Smooth muscle cell (in vitro differentiated cells): ENCODE measurements around the gene PAAF1. TPM values are rescaled to one million over a fixed set of nuclear protein-coding genes. Genes with fewer than 3 reads are reported as not detected.
A peak's percentile ranks its signal among the peaks of the same experiment; 100 is the strongest.

ENCODE experiments used
- DNase-seq: peaks from one replicate; lab custom pipeline; 2025; ENCODE audit not compliant: unreplicated experiment; lab: John Stamatoyannopoulos, UW
- H2AFZ ChIP-seq: fragments of 200-600 bp; sonication (generic); 2 replicates; pipeline ENCODE4 v1.6.0; 2016; ENCODE audit warnings: antibody characterized with exemption, low read depth, mild to moderate bottlenecking
- H3F3A ChIP-seq: fragments of 200-600 bp; sonication (generic); 2 replicates; pipeline ENCODE4 v1.6.0; 2017; ENCODE audit warnings: antibody characterized with exemption, low read depth
- H3K27ac ChIP-seq: fragments of 200-600 bp; sonication (generic); 2 replicates; pipeline ENCODE4 v1.5.1; 2016; ENCODE audit warnings: low read depth, mild to moderate bottlenecking
- H3K27me3 ChIP-seq: fragments of 200-600 bp; sonication (generic); 2 replicates; pipeline ENCODE4 v1.6.1; 2016; ENCODE audit warnings: low read depth, mild to moderate bottlenecking
- H3K36me3 ChIP-seq: fragments of 200-600 bp; sonication (generic); 2 replicates; pipeline ENCODE4 v1.5.1; 2016; ENCODE audit warnings: low read depth
- H3K4me1 ChIP-seq: fragments of 200-600 bp; sonication (generic); 2 replicates; pipeline ENCODE4 v1.5.1; 2016; ENCODE audit warnings: low read depth
- H3K4me2 ChIP-seq: fragments of 200-600 bp; sonication (generic); 2 replicates; pipeline ENCODE4 v1.6.0; 2016; ENCODE audit warnings: mild to moderate bottlenecking
- H3K4me3 ChIP-seq: fragments of 200-600 bp; sonication (generic); 2 replicates; pipeline ENCODE4 v1.5.1; 2016; ENCODE audit warnings: mild to moderate bottlenecking
- H3K79me2 ChIP-seq: fragments of 200-600 bp; sonication (generic); 2 replicates; pipeline ENCODE4 v1.6.0; 2016; ENCODE audit warnings: low read depth, mild to moderate bottlenecking
- H3K9ac ChIP-seq: fragments of 200-600 bp; sonication (generic); 2 replicates; pipeline ENCODE4 v1.6.0; 2016; ENCODE audit warnings: low read depth
- H3K9me3 ChIP-seq: fragments of 200-600 bp; sonication (generic); replicated peaks from 2 replicates; pipeline ENCODE4 v1.5.1; 2016; ENCODE audit warnings: low read depth
- H4K20me1 ChIP-seq: fragments of 200-600 bp; sonication (generic); 2 replicates; pipeline ENCODE4 v1.6.0; 2016; ENCODE audit warnings: low read depth
- WGBS: methylation state at CpG from one replicate; pipeline ENCODE4 v1.1.7; 2016; ENCODE audit warnings: low lambda C conversion rate; 5-methylcytosine and 5-hydroxymethylcytosine counted together
- polyA plus RNA-seq: library from polyadenylated mRNA; unstranded; fragments of >200 nt; fragmentation: Nextera tagmentation; extraction: Ambion mirVana; gene quantifications from 2 replicates; pipeline ENCODE4 v1.2.1, GENCODE V29; 2016
- total RNA-seq: library from RNA; depleted of rRNA; stranded (reverse); fragments of >200 nt; gene quantifications from 2 replicates; pipeline ENCODE4 v1.2.3, GENCODE V29; 2014
- TF ChIP-seq, protein P1 (sequence below): fragments of 200-600 bp; sonication (generic); IDR thresholded peaks from 2 replicates; pipeline ENCODE4 v1.5.1; 2017; ENCODE audit warnings: borderline replicate concordance, mild to moderate bottlenecking, antibody characterized with exemption; ENCODE audit not compliant: insufficient read depth, poor library complexity, severe bottlenecking

PAAF1 gene, protein sequence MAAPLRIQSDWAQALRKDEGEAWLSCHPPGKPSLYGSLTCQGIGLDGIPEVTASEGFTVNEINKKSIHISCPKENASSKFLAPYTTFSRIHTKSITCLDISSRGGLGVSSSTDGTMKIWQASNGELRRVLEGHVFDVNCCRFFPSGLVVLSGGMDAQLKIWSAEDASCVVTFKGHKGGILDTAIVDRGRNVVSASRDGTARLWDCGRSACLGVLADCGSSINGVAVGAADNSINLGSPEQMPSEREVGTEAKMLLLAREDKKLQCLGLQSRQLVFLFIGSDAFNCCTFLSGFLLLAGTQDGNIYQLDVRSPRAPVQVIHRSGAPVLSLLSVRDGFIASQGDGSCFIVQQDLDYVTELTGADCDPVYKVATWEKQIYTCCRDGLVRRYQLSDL
- total RNA-seq (10.8 and 11.9 TPM in 2 replicates), polyA plus RNA-seq (27.6 and 34.9 TPM in 2 replicates)

DNA sequence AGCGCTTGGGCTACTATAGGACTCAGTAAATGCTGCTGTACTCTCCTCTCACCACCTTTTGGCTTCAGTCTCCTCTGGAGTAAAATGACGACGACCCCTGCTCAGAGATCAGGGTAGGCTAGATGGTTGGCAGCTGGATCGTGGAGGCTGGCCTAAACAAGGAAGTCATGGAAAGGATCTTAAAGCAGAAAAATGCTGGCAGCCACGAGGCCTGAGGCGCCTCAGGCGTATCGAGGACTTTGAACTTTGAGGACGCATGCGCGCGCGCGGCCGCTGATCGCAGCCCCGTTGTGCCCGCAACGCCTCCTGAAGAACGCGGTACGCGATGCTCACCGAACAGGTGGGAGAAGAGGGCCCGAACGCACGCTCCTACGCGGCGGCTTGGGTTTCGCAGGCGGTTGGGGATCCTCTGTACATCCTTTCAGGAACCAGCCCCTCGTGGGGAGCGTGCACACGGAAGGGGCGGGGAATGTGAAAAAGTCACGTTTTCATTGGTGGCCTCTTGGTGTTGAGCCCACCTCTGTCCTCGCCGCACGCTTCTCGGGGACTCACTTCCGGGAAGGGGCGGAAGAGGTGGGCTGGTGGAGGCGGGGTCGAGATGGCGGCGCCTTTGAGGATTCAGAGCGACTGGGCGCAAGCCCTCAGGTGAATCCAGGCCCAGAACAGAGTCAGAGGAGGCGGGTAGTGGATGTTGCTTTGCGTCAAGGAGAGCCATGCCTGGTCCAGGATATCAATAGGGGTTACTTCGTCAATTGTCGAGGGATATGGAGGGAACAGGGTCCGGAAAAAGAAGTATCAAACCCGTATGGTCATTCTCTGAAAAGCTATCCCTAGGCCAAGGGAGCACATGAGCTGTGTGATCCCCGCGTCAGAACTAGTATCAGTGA, at the start of gene PAAF1, which contains the start of gene COA4:
TSS of gene PAAF1 (plus strand) at position 576 of the 887 bp plus-strand sequence. CDS start at position 599, 23 bp downstream.
TSS of gene COA4 (minus strand) at position 423 of the 887 bp plus-strand sequence. CDS start 3,468 bp downstream, outside the sequence.
- TF ChIP-seq, protein P1, sequence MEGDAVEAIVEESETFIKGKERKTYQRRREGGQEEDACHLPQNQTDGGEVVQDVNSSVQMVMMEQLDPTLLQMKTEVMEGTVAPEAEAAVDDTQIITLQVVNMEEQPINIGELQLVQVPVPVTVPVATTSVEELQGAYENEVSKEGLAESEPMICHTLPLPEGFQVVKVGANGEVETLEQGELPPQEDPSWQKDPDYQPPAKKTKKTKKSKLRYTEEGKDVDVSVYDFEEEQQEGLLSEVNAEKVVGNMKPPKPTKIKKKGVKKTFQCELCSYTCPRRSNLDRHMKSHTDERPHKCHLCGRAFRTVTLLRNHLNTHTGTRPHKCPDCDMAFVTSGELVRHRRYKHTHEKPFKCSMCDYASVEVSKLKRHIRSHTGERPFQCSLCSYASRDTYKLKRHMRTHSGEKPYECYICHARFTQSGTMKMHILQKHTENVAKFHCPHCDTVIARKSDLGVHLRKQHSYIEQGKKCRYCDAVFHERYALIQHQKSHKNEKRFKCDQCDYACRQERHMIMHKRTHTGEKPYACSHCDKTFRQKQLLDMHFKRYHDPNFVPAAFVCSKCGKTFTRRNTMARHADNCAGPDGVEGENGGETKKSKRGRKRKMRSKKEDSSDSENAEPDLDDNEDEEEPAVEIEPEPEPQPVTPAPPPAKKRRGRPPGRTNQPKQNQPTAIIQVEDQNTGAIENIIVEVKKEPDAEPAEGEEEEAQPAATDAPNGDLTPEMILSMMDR = no peak
- H3K79me2 ChIP-seq = peaks cover 23% of the 10 kb centered on the region
- H4K20me1 ChIP-seq = no peaks in the 10 kb centered on the region

DNA sequence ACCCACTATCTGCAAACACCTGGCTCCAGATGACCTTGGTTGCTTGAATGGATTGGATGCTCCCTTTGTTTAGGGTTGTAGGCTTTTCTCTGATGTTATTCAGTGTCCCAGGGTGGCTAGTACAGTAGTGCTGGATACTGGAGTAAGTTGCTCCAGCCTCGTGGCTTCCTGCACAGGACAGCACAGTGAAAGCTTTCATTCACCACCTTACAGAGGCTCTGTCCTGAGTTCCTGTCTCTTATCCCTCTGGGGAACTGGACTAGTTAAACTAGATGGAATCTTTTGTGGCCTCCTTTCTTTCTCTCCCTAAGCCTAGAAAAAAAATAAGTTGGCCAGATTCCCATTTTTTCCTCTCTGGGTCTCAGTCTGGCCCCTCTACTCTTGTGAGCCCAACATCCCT, 46.5 kb upstream of the PAAF1 start:
- Histone ChIP-seq H4K20me1 (no peaks in the 10 kb centered on the region), H3F3A (no peaks in the 10 kb centered on the region), H3K4me2 (no peak overlapping the region), H3K4me1 (no peaks in the 10 kb centered on the region), H3K9ac (no peak overlapping the region), H3K27me3 (no peaks in the 10 kb centered on the region), H3K4me3 (no peak overlapping the region), H3K27ac (no peak overlapping the region), H3K9me3 (no peaks in the 10 kb centered on the region), H2AFZ (no peak overlapping the region), H3K36me3 (peaks cover 6% of the 10 kb centered on the region), H3K79me2 (no peaks in the 10 kb centered on the region)
- DNase-seq = no peak
- TF ChIP-seq, protein P1 = no peak
- WGBS = 83% methylated on average over 1 of the region's 1 CpG

More for the DNA sequence above, at the start of gene PAAF1, which contains the start of gene COA4:
- Histone ChIP-seq H2AFZ (peak within 1 kb of the TSS; percentile 91), H3K4me2 (peak within 1 kb of the TSS; percentile 91), H3K9ac (peak within 1 kb of the TSS; percentile 67), H3K27ac (peak within 1 kb of the TSS; percentile 81), H3K27me3 (no peaks in the 10 kb centered on the region), H3F3A (no peaks in the 10 kb centered on the region), H3K9me3 (no peaks in the 10 kb centered on the region), H3K36me3 (peaks cover 6% of the 10 kb centered on the region), H3K4me1 (peaks cover 14% of the 10 kb centered on the region), H3K4me3 (peak within 1 kb of the TSS; percentile 67)
- peak; percentile 64 for DNase-seq
- 2% methylated on average over 52 of the region's 57 CpGs for WGBS

DNA sequence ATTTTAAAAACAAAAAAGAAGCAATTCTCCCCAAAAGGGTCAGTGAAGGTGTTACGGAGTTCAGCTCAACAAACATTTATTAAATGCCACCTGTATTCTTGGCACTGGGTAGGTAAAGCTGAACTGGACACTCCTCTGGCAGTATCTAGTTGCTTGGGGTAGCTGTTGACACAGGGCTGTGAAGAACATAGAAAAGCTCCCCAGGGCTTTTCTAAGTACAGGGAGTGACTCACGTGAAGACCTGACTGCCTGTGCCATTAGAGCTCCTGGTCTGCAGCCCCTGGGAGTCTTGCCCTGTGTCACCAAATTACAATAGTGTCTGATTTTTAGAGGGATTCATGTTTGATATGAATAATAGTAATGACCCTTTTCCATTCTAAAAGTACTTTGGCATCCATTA, 43.7 kb upstream of the PAAF1 start:
- Histone ChIP-seq H3K9ac (no peak overlapping the region), H3F3A (no peaks in the 10 kb centered on the region), H3K27me3 (no peaks in the 10 kb centered on the region), H4K20me1 (no peaks in the 10 kb centered on the region), H3K79me2 (no peaks in the 10 kb centered on the region), H3K4me3 (no peak overlapping the region), H3K27ac (no peak overlapping the region), H3K4me2 (no peak overlapping the region), H3K9me3 (no peaks in the 10 kb centered on the region), H2AFZ (no peak overlapping the region), H3K4me1 (no peaks in the 10 kb centered on the region), H3K36me3 (no peaks in the 10 kb centered on the region)
- TF ChIP-seq, protein P1 = no peak
- WGBS = 80% methylated on average over 2 of the region's 2 CpGs
- no peak for DNase-seq
